ENCODE data around the gene POF1B.

DNA sequence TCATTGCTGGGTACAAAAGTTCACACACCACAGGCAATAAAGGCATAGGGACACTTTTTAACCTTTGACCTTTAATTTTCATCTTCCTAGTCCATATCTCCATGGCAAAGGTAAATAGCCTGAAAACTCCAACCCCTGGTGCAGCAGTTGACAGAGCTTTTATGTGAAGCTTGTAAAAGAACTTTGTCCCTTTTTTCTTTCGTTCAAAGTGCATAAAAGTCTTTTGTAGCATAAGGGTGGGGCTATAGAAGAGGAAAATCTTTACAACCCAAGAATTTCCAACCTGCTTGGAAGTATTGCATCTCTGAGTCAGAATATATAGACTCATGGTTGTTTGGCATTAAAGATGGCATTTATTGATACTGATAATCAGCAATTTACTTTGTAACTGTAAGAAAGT, 20.4 kb downstream of the POF1B start:
- TF ChIP-seq, protein P1, sequence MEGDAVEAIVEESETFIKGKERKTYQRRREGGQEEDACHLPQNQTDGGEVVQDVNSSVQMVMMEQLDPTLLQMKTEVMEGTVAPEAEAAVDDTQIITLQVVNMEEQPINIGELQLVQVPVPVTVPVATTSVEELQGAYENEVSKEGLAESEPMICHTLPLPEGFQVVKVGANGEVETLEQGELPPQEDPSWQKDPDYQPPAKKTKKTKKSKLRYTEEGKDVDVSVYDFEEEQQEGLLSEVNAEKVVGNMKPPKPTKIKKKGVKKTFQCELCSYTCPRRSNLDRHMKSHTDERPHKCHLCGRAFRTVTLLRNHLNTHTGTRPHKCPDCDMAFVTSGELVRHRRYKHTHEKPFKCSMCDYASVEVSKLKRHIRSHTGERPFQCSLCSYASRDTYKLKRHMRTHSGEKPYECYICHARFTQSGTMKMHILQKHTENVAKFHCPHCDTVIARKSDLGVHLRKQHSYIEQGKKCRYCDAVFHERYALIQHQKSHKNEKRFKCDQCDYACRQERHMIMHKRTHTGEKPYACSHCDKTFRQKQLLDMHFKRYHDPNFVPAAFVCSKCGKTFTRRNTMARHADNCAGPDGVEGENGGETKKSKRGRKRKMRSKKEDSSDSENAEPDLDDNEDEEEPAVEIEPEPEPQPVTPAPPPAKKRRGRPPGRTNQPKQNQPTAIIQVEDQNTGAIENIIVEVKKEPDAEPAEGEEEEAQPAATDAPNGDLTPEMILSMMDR (IDR thresholded peaks at IDR 0.05; ENCODE audit: low read depth, low read length): no peak
- TF ChIP-seq EZH2phosphoT487 (IDR thresholded peaks at IDR 0.05; ENCODE audit: low read depth): no peak
